ENCODE measurements around the gene OR4C46.
"Not testable (repeated sequence)": the region's sequence is repeated elsewhere in the genome, so short reads cannot be mapped to it uniquely, and the experiment has no call there.

OR4C46 gene

GRCh38 chr11:54603898-54604297 lies at the start of gene OR4C46:
OR4C46 (minus strand) TSS chr11:54603998; CDS start chr11:54603998, 0 bp downstream.
- DNase-seq: no peak

DNA sequence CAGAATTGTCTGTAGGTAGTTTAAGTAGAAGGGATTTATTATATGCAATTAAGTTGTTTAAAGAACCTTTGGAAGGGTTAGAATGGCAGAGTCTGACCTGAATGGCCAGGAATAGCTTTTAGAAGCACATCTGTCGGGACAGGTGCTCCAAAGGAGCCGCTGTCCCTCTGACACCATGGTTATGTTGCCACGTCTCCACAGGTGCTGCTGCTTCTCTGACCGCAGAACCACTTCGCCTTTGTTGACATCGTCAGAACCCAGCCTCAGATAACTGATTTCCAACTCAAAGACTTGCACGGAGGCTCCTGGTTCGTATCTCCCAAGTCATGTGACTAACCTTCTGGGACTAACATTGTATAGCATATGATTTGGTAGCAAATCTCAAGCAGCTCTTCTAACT lies 41.8 kb upstream of the OR4C46 start:
- not testable (repeated sequence) for DNase-seq

DNA sequence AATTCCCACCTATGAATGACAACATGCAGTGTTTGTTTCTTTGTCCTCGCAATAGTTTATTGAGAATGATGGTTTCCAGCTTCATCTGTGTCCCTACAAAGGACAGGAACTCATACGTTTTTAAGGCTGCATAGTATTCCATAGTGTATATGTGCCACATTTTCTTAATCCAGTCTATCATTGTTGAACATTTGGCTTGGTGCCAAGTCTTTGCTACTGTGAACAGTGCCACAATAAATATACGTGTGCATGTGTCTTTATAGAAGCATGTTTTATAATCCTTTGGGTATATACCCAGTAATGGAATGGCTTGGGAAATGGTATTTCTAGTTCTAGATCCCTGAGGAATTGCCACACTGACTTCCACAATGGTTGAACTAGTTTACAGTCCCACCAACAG lies 42.4 kb downstream of the OR4C46 start:
- DNase-seq: not testable (repeated sequence)

DNA sequence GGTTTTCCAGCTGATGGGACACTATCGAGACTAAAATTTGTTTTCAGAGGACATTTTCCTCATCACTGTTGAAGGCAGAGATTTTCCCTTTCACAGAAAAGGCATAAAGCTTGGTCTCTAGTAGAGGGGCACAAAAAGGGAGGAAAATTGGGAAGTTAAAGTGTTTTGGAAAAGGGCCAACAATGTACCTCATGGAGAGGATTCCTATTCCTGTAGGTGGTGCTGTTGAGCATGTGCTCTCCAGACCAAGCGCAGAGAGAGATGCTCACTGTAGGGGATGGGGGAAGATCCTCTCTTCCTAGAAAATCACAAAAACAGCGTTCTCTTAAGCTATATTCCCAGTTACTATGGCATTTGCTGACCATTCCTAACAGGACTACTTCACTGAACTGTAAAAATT lies 44.9 kb downstream of the OR4C46 start:
- DNase-seq: no peak

DNA sequence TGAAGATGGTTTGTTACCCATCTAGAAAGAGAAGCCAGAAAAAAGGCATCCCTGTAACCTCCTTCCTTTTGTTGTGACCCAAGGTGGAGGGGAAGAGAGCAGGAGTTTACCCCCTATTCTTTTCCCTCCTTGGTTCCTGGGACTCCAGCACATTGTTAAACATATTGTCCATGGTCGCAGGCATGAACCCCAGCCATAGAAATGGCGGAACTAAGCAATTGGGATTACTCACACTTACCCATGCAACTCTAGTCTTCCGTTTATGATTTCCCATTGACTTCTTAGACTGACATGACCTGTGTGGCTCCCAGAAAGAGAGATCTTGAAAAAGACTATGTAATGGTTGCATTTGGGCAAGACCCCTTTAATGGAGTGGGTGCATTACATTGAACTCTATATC lies 45.4 kb downstream of the OR4C46 start:
- DNase-seq: no peak

All from fibroblast of skin of right biceps (primary cell).